H1 (cell line): ENCODE results near the gene LRRC55. TPM values are rescaled to one million over a fixed set of nuclear protein-coding genes. Genes with fewer than 3 reads are reported as not detected.

Experiments used
- CTCF ChIA-PET: fragments of 300-600 bp; sonication (Branson Sonifier 250); formaldehyde crosslinking; loops from one replicate; lab custom pipeline; 2021; ENCODE audit not compliant: partially characterized antibody; lab: Charles Lee
- POLR2A ChIA-PET: fragments of 300-600 bp; sonication (Branson Sonifier 250); formaldehyde crosslinking; loops from one replicate; lab custom pipeline; 2021; ENCODE audit warnings: inconsistent platforms; ENCODE audit not compliant: partially characterized antibody; lab: Charles Lee
- DNase-seq, 2 experiments: peaks; one replicate each; pipeline versions ENCODE4 v3.0.0 to v3.0.0-alpha.2; 2010 to 2022; ENCODE audit warnings: low spot score in 2 of 2, low read depth in 1 of 2, mixed read lengths in 1 of 2
- FAIRE-seq: peaks from 2 replicates; lab custom pipeline; 2011; peaks lifted over from hg19 to GRCh38; lab: Jason Lieb, UNC
- H2AFZ ChIP-seq: 2 replicates; pipeline ENCODE4 v1.8.1; 2012; ENCODE audit warnings: low read length, inconsistent platforms
- H2AK5ac ChIP-seq: 2 replicates; pipeline ENCODE4 v1.6.1; 2013; ENCODE audit warnings: low read depth, low read length
- H2BK120ac ChIP-seq: replicated peaks from 2 replicates; pipeline ENCODE3; 2013; ENCODE audit warnings: low read depth, low read length, inconsistent platforms
- H2BK12ac ChIP-seq: 2 replicates; pipeline ENCODE4 v1.6.1; 2013; ENCODE audit warnings: low read depth, low read length
- H2BK15ac ChIP-seq: 2 replicates; pipeline ENCODE4 v1.6.1; 2013; ENCODE audit warnings: low read length
- H2BK20ac ChIP-seq: 2 replicates; pipeline ENCODE4 v1.6.1; 2013; ENCODE audit warnings: low read length
- H2BK5ac ChIP-seq: 2 replicates; pipeline ENCODE4 v1.6.1; 2013; ENCODE audit warnings: low read depth, low read length
- H3K14ac ChIP-seq: 2 replicates; pipeline ENCODE4 v1.6.1; 2013; ENCODE audit warnings: inconsistent platforms; ENCODE audit not compliant: insufficient read length
- H3K18ac ChIP-seq: 2 replicates; pipeline ENCODE4 v1.6.1; 2013; ENCODE audit warnings: low read length; ENCODE audit errors: extremely low read depth
- H3K23ac ChIP-seq: 2 replicates; pipeline ENCODE4 v1.6.1; 2013; ENCODE audit warnings: inconsistent platforms; ENCODE audit not compliant: insufficient read length
- H3K23me2 ChIP-seq: 2 replicates; pipeline ENCODE4 v1.6.1; 2013; ENCODE audit warnings: low read depth, low read length
- H3K27ac ChIP-seq: 2 replicates; pipeline ENCODE4 v1.6.1; 2011; ENCODE audit warnings: low read depth, low read length, inconsistent platforms
- H3K27me3 ChIP-seq, 4 experiments: replicated peaks in 1 of 4; 1 replicate in 1 of 4; 2 replicates in 3 of 4; pipeline versions ENCODE4 v1.6.1 to v1.8.1; 2011 to 2013; ENCODE audit warnings: low read length in 3 of 4, mild to moderate bottlenecking in 3 of 4, inconsistent platforms in 2 of 4, mixed read lengths in 2 of 4, moderate library complexity in 1 of 4; ENCODE audit not compliant: control insufficient read depth in 3 of 4, insufficient read depth in 3 of 4; ENCODE audit errors: extremely low read depth in 1 of 4
- H3K36me3 ChIP-seq, 4 experiments: 2 replicates each; pipeline versions ENCODE4 v1.6.1 to v1.8.1; 2011 to 2013; ENCODE audit warnings: mild to moderate bottlenecking in 4 of 4, low read length in 3 of 4, moderate library complexity in 2 of 4, control low read depth in 1 of 4, inconsistent platforms in 1 of 4; ENCODE audit not compliant: insufficient read depth in 4 of 4, control insufficient read depth in 2 of 4
- H3K4ac ChIP-seq: replicated peaks from 2 replicates; pipeline ENCODE3; 2013; ENCODE audit warnings: low read length, low read depth, mixed read lengths, inconsistent platforms; ENCODE audit not compliant: insufficient read length
- H3K4me1 ChIP-seq, 4 experiments: replicated peaks in 1 of 4; 1 replicate in 1 of 4; 2 replicates in 3 of 4; pipeline versions ENCODE4 v1.6.1 to v1.8.1; 2011 to 2013; ENCODE audit warnings: low read length in 3 of 4, inconsistent platforms in 2 of 4, mixed read lengths in 1 of 4; ENCODE audit not compliant: insufficient read depth in 4 of 4, control insufficient read depth in 3 of 4
- H3K4me2 ChIP-seq, 2 experiments: 2 replicates each; pipeline versions ENCODE4 v1.6.1 to v1.8.1; 2011 to 2013; ENCODE audit warnings: low read depth in 2 of 2, low read length in 2 of 2, control low read depth in 1 of 2, inconsistent platforms in 1 of 2, mild to moderate bottlenecking in 1 of 2; ENCODE audit not compliant: insufficient read depth in 1 of 2
- H3K4me3 ChIP-seq, 4 experiments: fragments of 200-600, 300-600 bp in 1 of 4; sonication (generic), shearing (Covaris generic), sonication (Bioruptor Twin) in 1 of 4; 2 replicates each; pipeline versions ENCODE4 v1.5.1 to v1.8.1; 2011 to 2016; ENCODE audit warnings: low read length in 4 of 4, low read depth in 3 of 4, control low read depth in 2 of 4, inconsistent platforms in 2 of 4, mild to moderate bottlenecking in 2 of 4, mixed read lengths in 1 of 4, moderate library complexity in 1 of 4; ENCODE audit not compliant: insufficient read depth in 2 of 4; ENCODE audit errors: extremely low read depth in 1 of 4
- H3K56ac ChIP-seq: replicated peaks from 2 replicates; pipeline ENCODE3; 2013; ENCODE audit warnings: low read depth, mild to moderate bottlenecking, mixed read lengths, low read length, inconsistent platforms; ENCODE audit not compliant: insufficient read length
- H3K79me1 ChIP-seq: 2 replicates; pipeline ENCODE4 v1.6.1; 2013; ENCODE audit warnings: low read depth, low read length, control low read depth
- H3K79me2 ChIP-seq, 2 experiments: 2 replicates each; pipeline versions ENCODE4 v1.6.1 to v1.8.1; 2012 to 2013; ENCODE audit warnings: low read length in 2 of 2, mild to moderate bottlenecking in 2 of 2, inconsistent platforms in 1 of 2; ENCODE audit not compliant: insufficient read depth in 2 of 2, control insufficient read depth in 1 of 2
- H3K9ac ChIP-seq, 4 experiments: replicated peaks in 1 of 4; 1 replicate in 1 of 4; 2 replicates in 3 of 4; pipeline versions ENCODE4 v1.6.1 to v1.8.1; 2011 to 2013; ENCODE audit warnings: low read depth in 3 of 4, low read length in 3 of 4, control low read depth in 2 of 4, mild to moderate bottlenecking in 2 of 4, moderate library complexity in 2 of 4, inconsistent platforms in 1 of 4; ENCODE audit errors: extremely low read depth in 1 of 4
- H3K9me3 ChIP-seq, 2 experiments: 2 replicates each; pipeline versions ENCODE4 v1.6.1 to v1.8.1; 2012 to 2013; ENCODE audit warnings: mild to moderate bottlenecking in 2 of 2, moderate library complexity in 2 of 2, control low read depth in 1 of 2, inconsistent platforms in 1 of 2, low read depth in 1 of 2, low read length in 1 of 2, mixed read lengths in 1 of 2; ENCODE audit not compliant: insufficient read depth in 2 of 2
- H4K20me1 ChIP-seq, 2 experiments: replicated peaks in 1 of 2; 2 replicates each; pipeline versions ENCODE3 to v1.8.1; 2011 to 2013; ENCODE audit warnings: inconsistent platforms in 2 of 2, low read length in 2 of 2, mild to moderate bottlenecking in 1 of 2; ENCODE audit not compliant: insufficient read depth in 2 of 2, control insufficient read depth in 1 of 2
- H4K5ac ChIP-seq: 2 replicates; pipeline ENCODE4 v1.6.1; 2013; ENCODE audit warnings: low read length, low read depth, mixed read lengths, inconsistent platforms; ENCODE audit not compliant: insufficient read length
- H4K8ac ChIP-seq: 2 replicates; pipeline ENCODE4 v1.8.0; 2013; ENCODE audit warnings: mild to moderate bottlenecking, moderate library complexity, low read length, inconsistent platforms; ENCODE audit not compliant: insufficient read depth; ENCODE audit errors: extremely low read depth
- H4K91ac ChIP-seq: replicated peaks from 2 replicates; pipeline ENCODE3; 2013; ENCODE audit warnings: low read length, mixed read lengths, inconsistent platforms; ENCODE audit not compliant: insufficient read length
- JUND ChIP-seq: IDR thresholded peaks from 2 replicates; pipeline ENCODE4 v1.6.1; 2011; ENCODE audit warnings: mild to moderate bottlenecking, improper control_type of control experiment, low read length
- KDM5A ChIP-seq: fragments of 200-600 bp; IDR thresholded peaks from 2 replicates; pipeline ENCODE4 v1.7.1; 2012; ENCODE audit warnings: mild to moderate bottlenecking, low read length, inconsistent platforms, mixed read lengths
- PHF8 ChIP-seq: fragments of 200-600 bp; sonication (generic); conservative IDR thresholded peaks from 2 replicates; pipeline ENCODE4 v1.7.1; 2012; ENCODE audit warnings: low read depth, mild to moderate bottlenecking, inconsistent platforms, low read length, moderate library complexity
- WGBS, 2 experiments: shearing (Covaris generic) in 1 of 2; methylation state at CpG; one replicate each; pipeline versions ENCODE4 v1.1.6 to v1.1.7; 2013 to 2015; ENCODE audit warnings: low lambda C conversion rate in 2 of 2, mixed read lengths in 2 of 2, inconsistent platforms in 1 of 2, low coverage in 1 of 2, missing lambda C conversion rate in 1 of 2; ENCODE audit not compliant: insufficient replicate concordance in 2 of 2, insufficient coverage in 1 of 2, insufficient read length in 1 of 2; ENCODE audit errors: extremely low coverage in 1 of 2, missing lambda C conversion rate in 1 of 2; 5-methylcytosine and 5-hydroxymethylcytosine counted together
- polyA plus RNA-seq, 7 experiments: library from polyadenylated mRNA; depleted of rRNA in 3 of 7; stranded (reverse) in 5 of 7; unstranded in 2 of 7; fragments of >200 nt in 5 of 7; fragments of 200-250 nt in 2 of 7; gene quantifications; 1 replicate in 5 of 7; 2 replicates in 1 of 7; 4 replicates in 1 of 7; pipeline versions ENCODE4 v1.2.1 to v1.2.3, GENCODE V29; 2011 to 2013; ENCODE audit warnings: missing spikeins in 2 of 7, mixed read lengths in 2 of 7
- total RNA-seq: library from RNA; stranded (reverse); fragmentation: NEBNext Ultra II Directional; extraction: Animal tissue kit (Norgen Biotek cat#: 25700); gene quantifications from 2 replicates; pipeline ENCODE4 v1.2.1, GENCODE V29; 2021

Gene LRRC55
- total and polyA plus RNA-seq, 2 of the 8 experiments (the other 6 are each of a cell fraction or from before 2014, with no cell fraction given): 0.62 to 1.1 TPM

DNA sequence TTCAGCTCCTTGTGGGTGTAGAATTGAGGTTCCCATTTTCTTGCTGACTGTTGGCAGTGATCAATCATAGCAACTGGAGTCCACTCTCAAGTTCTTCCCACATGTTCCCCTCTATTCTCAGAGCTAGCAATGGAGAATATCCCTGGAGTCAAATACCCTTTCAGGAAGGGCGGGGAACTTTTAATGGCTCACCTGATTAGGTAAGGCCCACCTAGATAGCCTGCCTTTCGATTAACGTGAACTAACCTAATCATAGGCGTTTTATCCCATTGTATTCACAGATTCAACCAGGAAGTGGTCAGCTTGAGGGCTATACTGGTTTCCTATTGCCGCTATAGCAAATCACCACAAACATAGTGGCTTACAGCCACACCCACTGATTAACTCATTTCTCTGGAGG is 7.1 kb upstream of the LRRC55 start:
- Histone ChIP-seq H2BK12ac (no peak overlapping the region), H3K79me1 (no peaks in the 10 kb centered on the region), H3K4ac (no peak overlapping the region), H2BK20ac (no peak overlapping the region; the same call in 1 of the 2 replicates), H3K79me2 (no peaks in the 10 kb centered on the region), H4K8ac (no peak overlapping the region), H3K36me3 (no peaks in the 10 kb centered on the region), H4K5ac (no peak overlapping the region), H3K18ac (no peak overlapping the region), H3K27ac (no peak overlapping the region), H3K4me1 (peaks cover 0 to 2% (median 0%) of the 10 kb centered on the region in 4 experiments; a peak in 1 of 7 replicates), H3K56ac (no peak overlapping the region), H2BK5ac (no peak overlapping the region), H3K4me3 (no peak overlapping the region), H3K27me3 (peaks cover 1 to 9% (median 3%) of the 10 kb centered on the region in 4 experiments; a peak in 5 of 7 replicates), H3K4me2 (no peak overlapping the region), H3K23ac (no peak overlapping the region), H4K91ac (no peak overlapping the region), H3K9ac (no peak overlapping the region), H2AK5ac (no peak overlapping the region)
- POLR2A ChIA-PET: no interaction called here
- 88% methylated on average over 5 of the region's 5 CpGs; no CpG with 5 or more reads in 1 of the 2 experiments for WGBS, 2 experiments
- TF ChIP-seq PHF8 (no peak), KDM5A (no peak), JUND (no peak)
- TF ChIP-seq, all 59 proteins: peak for 0
- H2BK120ac ChIP-seq: no peak overlapping the region
- CTCF ChIA-PET: interaction anchor here (0.6 to 1.6 kb wide), 3 partner anchors 40 to 103 kb away, joined by 3 to 6 read pairs (median 4); no protein-coding TSS in a partner anchor
- DNase-seq (no peak), FAIRE-seq (no peak)
- H4K20me1 ChIP-seq: peaks cover 0 to 1% of the 10 kb centered on the region in 2 experiments
- H3K14ac ChIP-seq: no peak overlapping the region
- no peak overlapping the region for H2AFZ ChIP-seq
- H3K23me2 ChIP-seq: no peaks in the 10 kb centered on the region; the same call in 1 of the 2 replicates
- H2BK15ac ChIP-seq: no peak overlapping the region
- H3K9me3 ChIP-seq: peaks cover 5% of the 10 kb centered on the region in 2 experiments; a peak in 2 of 4 replicates
